Neural progenitor cell (in vitro differentiated cells): ENCODE results near the gene RNF186. TPM values are rescaled to one million over a fixed set of nuclear protein-coding genes. Genes with fewer than 3 reads are reported as not detected.

Experiments
- DNase-seq: peaks from one replicate; pipeline ENCODE4 v3.0.0-alpha.2; 2016; ENCODE audit warnings: low spot score
- H2AFZ ChIP-seq: fragments of 200-600 bp; sonication (generic); replicated peaks from 2 replicates; pipeline ENCODE4 v1.6.1; 2016; ENCODE audit warnings: antibody characterized with exemption
- H3F3A ChIP-seq: fragments of 200-600 bp; sonication (generic); 2 replicates; pipeline ENCODE4 v1.6.1; 2016; ENCODE audit warnings: antibody characterized with exemption, low read depth
- H3K27ac ChIP-seq: fragments of 200-600 bp; sonication (generic); 2 replicates; pipeline ENCODE4 v1.5.1; 2016; ENCODE audit warnings: mild to moderate bottlenecking
- H3K27me3 ChIP-seq: fragments of 200-600 bp; sonication (generic); 2 replicates; pipeline ENCODE4 v1.6.1; 2016; ENCODE audit warnings: mild to moderate bottlenecking, moderate library complexity
- H3K36me3 ChIP-seq: fragments of 200-600 bp; sonication (generic); 2 replicates; pipeline ENCODE4 v1.5.1; 2016
- H3K4me1 ChIP-seq: fragments of 200-600 bp; sonication (generic); 2 replicates; pipeline ENCODE4 v1.6.1; 2016; ENCODE audit warnings: mixed run types
- H3K4me2 ChIP-seq: fragments of 200-600 bp; sonication (generic); 2 replicates; pipeline ENCODE4 v1.6.1; 2016
- H3K4me3 ChIP-seq: fragments of 200-600 bp; sonication (generic); 2 replicates; pipeline ENCODE4 v1.5.1; 2016
- H3K79me2 ChIP-seq: fragments of 200-600 bp; sonication (generic); 2 replicates; pipeline ENCODE4 v1.6.1; 2016; ENCODE audit warnings: low read depth
- H3K9ac ChIP-seq: fragments of 200-600 bp; sonication (generic); 2 replicates; pipeline ENCODE4 v1.6.1; 2016
- H3K9me3 ChIP-seq: fragments of 200-600 bp; sonication (generic); 2 replicates; pipeline ENCODE4 v1.5.1; 2016; ENCODE audit warnings: low read depth
- H4K20me1 ChIP-seq: fragments of 200-600 bp; sonication (generic); 2 replicates; pipeline ENCODE4 v1.6.1; 2016; ENCODE audit warnings: low read depth
- H3K27ac Mint-ChIP-seq: 3 replicates; pipeline ENCODE4 v1.8.0; 2021; ENCODE audit warnings: mixed read lengths
- H3K27me3 Mint-ChIP-seq: 2 replicates; pipeline ENCODE4 v1.8.0; 2022; ENCODE audit warnings: low read depth, mild to moderate bottlenecking, inconsistent platforms, moderate library complexity, mixed read lengths; ENCODE audit not compliant: insufficient read depth
- H3K36me3 Mint-ChIP-seq: 3 replicates; pipeline ENCODE4 v1.8.0; 2021; ENCODE audit warnings: mixed read lengths
- H3K4me1 Mint-ChIP-seq: 3 replicates; pipeline ENCODE4 v1.8.0; 2021; ENCODE audit warnings: mixed read lengths
- H3K4me3 Mint-ChIP-seq: 3 replicates; pipeline ENCODE4 v1.8.0; 2021; ENCODE audit warnings: mild to moderate bottlenecking, moderate library complexity, mixed read lengths
- H3K9me3 Mint-ChIP-seq: 3 replicates; pipeline ENCODE4 v1.8.0; 2020; ENCODE audit warnings: mixed read lengths
- EZH2 ChIP-seq: fragments of 200-600 bp; sonication (generic); IDR thresholded peaks from 2 replicates; pipeline ENCODE4 v1.6.1; 2017; ENCODE audit warnings: antibody characterized with exemption, mild to moderate bottlenecking, moderate library complexity
- EZH2phosphoT487 ChIP-seq: fragments of 200-600 bp; sonication (generic); IDR thresholded peaks from 2 replicates; pipeline ENCODE4 v1.6.1; 2017; ENCODE audit warnings: antibody characterized with exemption
- total RNA-seq: library from RNA; depleted of rRNA; stranded (reverse); fragments of >200 nt; gene quantifications from 2 replicates; pipeline ENCODE4 v1.2.3, GENCODE V29; 2015; ENCODE audit warnings: low replicate concordance
- TF ChIP-seq, protein P1 (sequence below): fragments of 200-600 bp; sonication (generic); IDR thresholded peaks from 2 replicates; pipeline ENCODE4 v1.5.1; 2017; ENCODE audit warnings: antibody characterized with exemption, mild to moderate bottlenecking

RNF186 gene
- total RNA-seq, 1 donor from 2014 or later, result not detected

DNA sequence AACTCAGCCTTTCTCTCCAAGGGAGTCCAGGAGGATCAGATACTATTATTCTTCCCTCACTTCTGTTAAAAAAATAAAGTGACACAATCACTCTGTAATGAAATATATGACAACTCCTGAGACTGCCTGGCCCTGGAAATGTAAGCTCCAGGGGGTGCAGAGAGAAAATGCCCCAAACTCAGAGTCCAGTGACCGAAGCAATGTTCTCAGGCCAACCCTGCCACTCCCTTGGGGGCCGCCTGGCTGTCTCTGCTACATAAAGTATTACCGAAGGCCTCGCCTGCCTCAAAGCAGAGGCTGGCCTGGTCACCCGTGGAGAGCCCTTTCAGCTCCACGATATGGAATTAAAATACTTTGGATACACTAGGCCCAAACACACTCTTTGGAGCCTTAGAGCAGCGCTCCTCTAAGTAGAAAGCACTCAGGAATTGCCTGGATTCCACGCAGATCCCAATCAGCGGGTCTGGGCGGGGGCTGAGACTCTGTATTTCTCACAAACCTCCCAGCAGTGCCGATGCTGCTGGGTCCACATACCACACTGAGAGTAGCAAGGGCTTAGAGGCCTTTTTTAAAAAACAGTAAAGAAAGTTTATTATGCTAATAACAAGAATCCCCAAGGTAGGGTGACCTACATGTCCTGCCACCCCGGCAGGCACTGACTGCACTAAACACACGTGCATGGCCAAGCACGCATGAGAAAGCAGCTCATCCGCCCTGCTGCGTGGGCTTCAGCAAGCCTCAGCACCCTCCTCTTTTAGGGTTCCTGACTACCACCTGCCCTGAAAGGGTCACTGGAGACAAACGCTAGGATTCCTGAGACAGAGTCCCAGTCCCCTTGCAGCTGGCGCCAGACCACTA, 46.5 kb downstream of the RNF186 start:
- DNase-seq, result peak; percentile 34
- Histone ChIP-seq H3K9me3 (no peaks in the 10 kb centered on the region), H3K79me2 (no peaks in the 10 kb centered on the region), H2AFZ (peak overlapping the region; percentile 54), H3K4me1 (peaks cover 23% of the 10 kb centered on the region), H3K4me2 (peak overlapping the region; percentile 16), H3K9ac (no peak overlapping the region), H4K20me1 (no peaks in the 10 kb centered on the region), H3K27ac (no peak overlapping the region), H3F3A (no peaks in the 10 kb centered on the region), H3K4me3 (no peak overlapping the region), H3K27me3 (no peaks in the 10 kb centered on the region), H3K36me3 (no peaks in the 10 kb centered on the region)
- peaks cover 5% of the 10 kb centered on the region for H3K27me3 Mint-ChIP-seq
- H3K4me3 Mint-ChIP-seq, result peak overlapping the region; percentile 67
- H3K9me3 Mint-ChIP-seq, result no peaks in the 10 kb centered on the region
- H3K36me3 Mint-ChIP-seq, result no peaks in the 10 kb centered on the region
- peak overlapping the region; percentile 96 for H3K27ac Mint-ChIP-seq
- TF ChIP-seq, protein P1, sequence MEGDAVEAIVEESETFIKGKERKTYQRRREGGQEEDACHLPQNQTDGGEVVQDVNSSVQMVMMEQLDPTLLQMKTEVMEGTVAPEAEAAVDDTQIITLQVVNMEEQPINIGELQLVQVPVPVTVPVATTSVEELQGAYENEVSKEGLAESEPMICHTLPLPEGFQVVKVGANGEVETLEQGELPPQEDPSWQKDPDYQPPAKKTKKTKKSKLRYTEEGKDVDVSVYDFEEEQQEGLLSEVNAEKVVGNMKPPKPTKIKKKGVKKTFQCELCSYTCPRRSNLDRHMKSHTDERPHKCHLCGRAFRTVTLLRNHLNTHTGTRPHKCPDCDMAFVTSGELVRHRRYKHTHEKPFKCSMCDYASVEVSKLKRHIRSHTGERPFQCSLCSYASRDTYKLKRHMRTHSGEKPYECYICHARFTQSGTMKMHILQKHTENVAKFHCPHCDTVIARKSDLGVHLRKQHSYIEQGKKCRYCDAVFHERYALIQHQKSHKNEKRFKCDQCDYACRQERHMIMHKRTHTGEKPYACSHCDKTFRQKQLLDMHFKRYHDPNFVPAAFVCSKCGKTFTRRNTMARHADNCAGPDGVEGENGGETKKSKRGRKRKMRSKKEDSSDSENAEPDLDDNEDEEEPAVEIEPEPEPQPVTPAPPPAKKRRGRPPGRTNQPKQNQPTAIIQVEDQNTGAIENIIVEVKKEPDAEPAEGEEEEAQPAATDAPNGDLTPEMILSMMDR, result no peak
- TF ChIP-seq EZH2 (no peak), EZH2phosphoT487 (no peak)
- H3K4me1 Mint-ChIP-seq, result peaks cover 51% of the 10 kb centered on the region

DNA sequence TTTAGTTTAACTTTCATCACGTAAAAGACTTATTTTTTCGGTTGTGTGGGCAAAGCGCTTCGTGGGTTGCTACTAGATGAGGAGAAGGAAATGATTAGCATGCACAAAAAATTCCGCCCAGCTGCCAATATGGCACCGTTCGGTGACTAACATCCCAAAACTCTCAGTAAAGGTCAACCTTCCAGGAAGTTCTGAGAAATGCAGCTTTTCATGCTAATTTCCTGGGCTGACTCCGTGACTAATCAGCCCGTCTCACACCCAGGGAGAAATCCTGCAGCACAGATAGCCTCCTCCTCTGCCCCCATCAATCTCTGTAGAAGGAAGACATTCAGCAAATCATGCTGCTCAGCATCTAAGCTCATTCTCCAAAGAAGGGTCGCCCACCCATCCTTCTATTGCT, 49.5 kb downstream of the RNF186 start:
- no peaks in the 10 kb centered on the region for H3K9me3 ChIP-seq
- no peaks in the 10 kb centered on the region for H3K36me3 Mint-ChIP-seq
- no peaks in the 10 kb centered on the region for H3K79me2 ChIP-seq
- no peaks in the 10 kb centered on the region for H3F3A ChIP-seq
- H3K27me3 Mint-ChIP-seq, result peaks cover 13% of the 10 kb centered on the region
- no peak overlapping the region for H3K4me2 ChIP-seq
- no peak overlapping the region for H2AFZ ChIP-seq
- DNase-seq, result no peak
- H4K20me1 ChIP-seq, result no peaks in the 10 kb centered on the region
- peaks cover 23% of the 10 kb centered on the region for H3K4me1 ChIP-seq
- no peak overlapping the region for H3K27ac ChIP-seq
- peaks cover 51% of the 10 kb centered on the region for H3K4me1 Mint-ChIP-seq
- no peaks in the 10 kb centered on the region for H3K9me3 Mint-ChIP-seq
- no peak overlapping the region for H3K27ac Mint-ChIP-seq
- H3K9ac ChIP-seq, result no peak overlapping the region
- peak overlapping the region; percentile 38 for H3K4me3 Mint-ChIP-seq
- TF ChIP-seq, protein P1, result no peak
- no peak for TF ChIP-seq EZH2phosphoT487
- no peak for TF ChIP-seq EZH2
- no peaks in the 10 kb centered on the region for H3K36me3 ChIP-seq
- H3K4me3 ChIP-seq, result no peak overlapping the region
- H3K27me3 ChIP-seq, result no peaks in the 10 kb centered on the region

DNA sequence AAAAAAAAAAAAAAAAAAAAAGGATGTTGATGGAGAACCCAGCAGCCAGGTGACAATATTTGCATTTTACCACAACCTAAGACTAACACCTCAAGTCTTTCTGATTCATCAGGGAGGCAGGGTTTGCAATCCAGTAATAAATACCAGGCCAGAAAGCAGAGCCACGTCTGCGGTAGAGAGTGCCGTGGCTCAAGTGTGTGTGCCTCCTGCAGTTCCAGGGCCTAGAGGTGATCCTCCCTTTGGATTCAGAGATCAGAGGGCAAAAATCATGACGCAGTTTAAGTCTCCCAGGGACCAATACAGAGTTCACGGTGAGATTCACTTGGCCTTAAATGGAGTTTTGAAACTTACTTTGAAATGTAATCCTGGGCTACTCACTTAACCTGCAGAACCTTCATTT, 50.2 kb downstream of the RNF186 start:
- no peak overlapping the region for H3K4me3 Mint-ChIP-seq
- peak overlapping the region; percentile 6 for H3K27ac Mint-ChIP-seq
- H3K27me3 Mint-ChIP-seq, result peaks cover 16% of the 10 kb centered on the region
- Histone ChIP-seq H3K27ac (no peak overlapping the region), H3K4me3 (no peak overlapping the region), H2AFZ (no peak overlapping the region), H3K9me3 (no peaks in the 10 kb centered on the region), H3K4me2 (no peak overlapping the region), H4K20me1 (no peaks in the 10 kb centered on the region), H3K36me3 (no peaks in the 10 kb centered on the region), H3K27me3 (no peaks in the 10 kb centered on the region), H3K9ac (no peak overlapping the region), H3F3A (no peaks in the 10 kb centered on the region), H3K79me2 (no peaks in the 10 kb centered on the region), H3K4me1 (peaks cover 18% of the 10 kb centered on the region)
- H3K9me3 Mint-ChIP-seq, result no peaks in the 10 kb centered on the region
- peaks cover 44% of the 10 kb centered on the region for H3K4me1 Mint-ChIP-seq
- TF ChIP-seq EZH2 (no peak), EZH2phosphoT487 (no peak)
- TF ChIP-seq, protein P1, result no peak
- no peaks in the 10 kb centered on the region for H3K36me3 Mint-ChIP-seq
- DNase-seq, result no peak

Other genes with a start within 250 kb of the RNF186 start
- 2.4 and 7.7 TPM in 2 replicates for gene NBL1, start 171.0 kb downstream of the RNF186 start, total RNA-seq
- gene HTR6, start 150.4 kb downstream of the RNF186 start, total RNA-seq, result 0.25 TPM in 1 of 2 replicates, not detected in the other
- 0.30 and 0.40 TPM in 2 replicates for gene TMCO4, start 15.4 kb downstream of the RNF186 start, total RNA-seq
- 22.3 and 28.6 TPM in 2 replicates for gene OTUD3, start 67.1 kb upstream of the RNF186 start, total RNA-seq
- not detected in 2 replicates for gene PLA2G2E, start 108.3 kb upstream of the RNF186 start, total RNA-seq
- not detected in 2 replicates for gene PLA2G2A, start 164.3 kb upstream of the RNF186 start, total RNA-seq